IMR-90 (cell line): ENCODE data around the gene RASL10A. TPM values are rescaled to one million over a fixed set of nuclear protein-coding genes. Genes with fewer than 3 reads are reported as not detected.

Experiments used
- ATAC-seq: fragments of 200-7000 bp; cut with Tn5 transposase; 2 replicates; pipeline ENCODE4 v1.9.1; 2020; ENCODE audit warnings: low read depth, mild to moderate bottlenecking, moderate library complexity
- BruUV-seq: library from RNA; stranded (reverse); fragments of 400-500 nt; replicated peaks from 2 replicates; lab custom pipeline; 2021; lab: Mats Ljungman, UMichigan
- CTCF ChIA-PET: fragments of 300-600 bp; formaldehyde crosslinking; extraction: SDS; loops from one replicate; lab custom pipeline; 2021; ENCODE audit warnings: antibody characterized with exemption; lab: Yijun Ruan, JAX
- POLR2A ChIA-PET: fragments of 300-600 bp; sonication (Branson Sonifier 250); formaldehyde crosslinking; loops from one replicate; lab custom pipeline; 2022; ENCODE audit warnings: antibody characterized with exemption; ENCODE audit not compliant: unreplicated experiment; lab: Charles Lee
- DNase-seq: peaks from one replicate; pipeline ENCODE4 v3.0.0; 2013
- H2AFZ ChIP-seq: replicated peaks from 2 replicates; pipeline ENCODE3; 2013; ENCODE audit warnings: low read length, mild to moderate bottlenecking; ENCODE audit not compliant: poor library complexity
- H2AK5ac ChIP-seq: 2 replicates; pipeline ENCODE4 v1.6.1; 2013; ENCODE audit warnings: low read depth, low read length, inconsistent platforms
- H2AK9ac ChIP-seq: replicated peaks from 2 replicates; pipeline ENCODE3; 2013; ENCODE audit warnings: mild to moderate bottlenecking, low read depth, low read length, moderate library complexity; ENCODE audit not compliant: poor library complexity
- H2BK120ac ChIP-seq: 2 replicates; pipeline ENCODE4 v1.6.1; 2013; ENCODE audit warnings: low read depth, low read length, inconsistent platforms
- H2BK15ac ChIP-seq: 3 replicates; pipeline ENCODE4 v1.6.1; 2013; ENCODE audit warnings: low read depth, low read length, inconsistent platforms
- H2BK20ac ChIP-seq: 2 replicates; pipeline ENCODE4 v1.6.1; 2013; ENCODE audit warnings: low read depth, mild to moderate bottlenecking, inconsistent platforms, low read length, moderate library complexity
- H2BK5ac ChIP-seq: 2 replicates; pipeline ENCODE4 v1.6.1; 2013; ENCODE audit warnings: mild to moderate bottlenecking, low read depth, low read length, inconsistent platforms; ENCODE audit not compliant: poor library complexity, severe bottlenecking
- H3K14ac ChIP-seq: replicated peaks from 2 replicates; pipeline ENCODE4 v1.6.1; 2013; ENCODE audit warnings: low read depth, low read length, inconsistent platforms
- H3K18ac ChIP-seq: 2 replicates; pipeline ENCODE4 v1.6.1; 2013; ENCODE audit warnings: low read depth, low read length, control low read depth
- H3K23ac ChIP-seq: 2 replicates; pipeline ENCODE4 v1.6.1; 2013; ENCODE audit warnings: low read depth, low read length, inconsistent platforms
- H3K27ac ChIP-seq: 2 replicates; pipeline ENCODE4 v1.5.1; 2013; ENCODE audit warnings: mild to moderate bottlenecking, control low read depth, low read length; ENCODE audit not compliant: insufficient read depth
- H3K27me3 ChIP-seq: 2 replicates; pipeline ENCODE4 v1.6.1; 2013; ENCODE audit warnings: low read length; ENCODE audit not compliant: control insufficient read depth, insufficient read depth
- H3K36me3 ChIP-seq: 2 replicates; pipeline ENCODE4 v1.6.1; 2013; ENCODE audit warnings: low read length, mixed read lengths; ENCODE audit not compliant: control insufficient read depth, insufficient read depth
- H3K4ac ChIP-seq: 2 replicates; pipeline ENCODE4 v1.6.1; 2013; ENCODE audit warnings: low read depth, low read length, inconsistent platforms
- H3K4me1 ChIP-seq: 2 replicates; pipeline ENCODE4 v1.6.1; 2013; ENCODE audit warnings: low read length, mixed read lengths; ENCODE audit not compliant: control insufficient read depth, insufficient read depth
- H3K4me2 ChIP-seq: 2 replicates; pipeline ENCODE4 v1.6.1; 2013; ENCODE audit warnings: low read depth, mild to moderate bottlenecking, control low read depth, low read length, moderate library complexity
- H3K4me3 ChIP-seq: 2 replicates; pipeline ENCODE4 v1.5.1; 2013; ENCODE audit warnings: low read depth, mild to moderate bottlenecking, control low read depth, low read length, moderate library complexity; ENCODE audit not compliant: insufficient read depth
- H3K56ac ChIP-seq: 2 replicates; pipeline ENCODE4 v1.6.1; 2013; ENCODE audit warnings: low read length, inconsistent platforms; ENCODE audit not compliant: insufficient read depth; ENCODE audit errors: extremely low read depth
- H3K79me1 ChIP-seq, 2 experiments: 2 replicates each; pipeline ENCODE4 v1.6.1; 2013; ENCODE audit warnings: low read length in 2 of 2, inconsistent platforms in 1 of 2, low read depth in 1 of 2
- H3K9ac ChIP-seq: 2 replicates; pipeline ENCODE4 v1.6.1; 2013; ENCODE audit warnings: low read depth, low read length, control low read depth
- H3K9me1 ChIP-seq: 2 replicates; pipeline ENCODE4 v1.6.1; 2013; ENCODE audit warnings: low read length, inconsistent platforms; ENCODE audit not compliant: insufficient read depth
- H3K9me3 ChIP-seq: 2 replicates; pipeline ENCODE4 v1.6.1; 2013; ENCODE audit warnings: low read length; ENCODE audit not compliant: control insufficient read depth, insufficient read depth
- H4K20me1 ChIP-seq: 2 replicates; pipeline ENCODE4 v1.6.1; 2013; ENCODE audit warnings: low read length, inconsistent platforms; ENCODE audit not compliant: insufficient read depth
- H4K5ac ChIP-seq: 2 replicates; pipeline ENCODE4 v1.6.1; 2013; ENCODE audit warnings: mild to moderate bottlenecking, low read depth, low read length, control low read depth
- H4K8ac ChIP-seq, 2 experiments: 2 replicates each; pipeline ENCODE4 v1.6.1; 2013; ENCODE audit warnings: low read depth in 2 of 2, low read length in 2 of 2, control low read depth in 1 of 2, inconsistent platforms in 1 of 2
- H4K91ac ChIP-seq: 2 replicates; pipeline ENCODE4 v1.6.1; 2013; ENCODE audit warnings: low read depth, low read length, inconsistent platforms; ENCODE audit not compliant: insufficient read depth
- BHLHE40 ChIP-seq: fragments of 150-350 bp; IDR thresholded peaks from 2 replicates; pipeline ENCODE4 v1.6.1; 2016; ENCODE audit warnings: mild to moderate bottlenecking, low read depth, low read length
- CEBPB ChIP-seq: IDR thresholded peaks from 2 replicates; pipeline ENCODE4 v1.6.1; 2012; ENCODE audit warnings: low read depth, low read length, improper control_type of control experiment
- FOS ChIP-seq: fragments of 150-350 bp; IDR thresholded peaks from 2 replicates; pipeline ENCODE4 v1.6.1; 2016; ENCODE audit warnings: low read depth, low read length
- MAFK ChIP-seq: IDR thresholded peaks from 2 replicates; pipeline ENCODE4 v1.6.1; 2012; ENCODE audit warnings: low read depth, low read length, improper control_type of control experiment
- MXI1 ChIP-seq: IDR thresholded peaks from 2 replicates; pipeline ENCODE4 v1.6.1; 2012; ENCODE audit warnings: low read depth, mild to moderate bottlenecking, low read length, moderate library complexity, borderline replicate concordance
- NFE2L2 ChIP-seq: fragments of 150-350 bp; IDR thresholded peaks from 2 replicates; pipeline ENCODE4 v1.6.1; 2016; ENCODE audit warnings: low read depth, mild to moderate bottlenecking, low read length
- POLR2A ChIP-seq: IDR thresholded peaks from 2 replicates; pipeline ENCODE4 v1.6.1; 2012; ENCODE audit warnings: mild to moderate bottlenecking, low read depth, low read length
- RAD21 ChIP-seq: IDR thresholded peaks from 2 replicates; pipeline ENCODE4 v1.6.1; 2012; ENCODE audit warnings: low read length, improper control_type of control experiment
- RFX5 ChIP-seq: IDR thresholded peaks from 2 replicates; pipeline ENCODE4 v1.8.0; 2012; ENCODE audit warnings: low read depth, mild to moderate bottlenecking, low read length, moderate library complexity
- SMC3 ChIP-seq: fragments of 150-350 bp; IDR thresholded peaks from 2 replicates; pipeline ENCODE4 v1.6.1; 2016; ENCODE audit warnings: low read depth, mild to moderate bottlenecking, antibody characterized with exemption, low read length, moderate library complexity
- WGBS, 2 experiments: methylation state at CpG; one replicate each; pipeline versions ENCODE4 v1.1.5 to v1.1.7; 2013; ENCODE audit warnings: missing lambda C conversion rate in 2 of 2; ENCODE audit not compliant: insufficient read length in 1 of 2; ENCODE audit errors: extremely low coverage in 2 of 2; 5-methylcytosine and 5-hydroxymethylcytosine counted together
- dilution Hi-C: fragments of 300-500 bp; cut with HindIII; formaldehyde crosslinking; loops from one replicate; pipeline ENCODE4 v1.14.3; 2018; ENCODE audit warnings: low sequenced_read_pairs; ENCODE audit not compliant: unreplicated experiment
- in situ Hi-C: fragments of 300-500 bp; cut with MboI; formaldehyde crosslinking; loops from 3 replicates; pipeline ENCODE4 v1.14.3; 2019; ENCODE audit warnings: low sequenced_read_pairs, inconsistent platforms, mixed read lengths
- intact Hi-C: fragments of 100-400 bp; cut with micrococcal nuclease; formaldehyde crosslinking; loops from 2 replicates; pipeline ENCODE4 v1.10.0; 2022
- polyA plus RNA-seq, 3 experiments: library from polyadenylated mRNA; depleted of rRNA; stranded (reverse); fragments of >200 nt; gene quantifications; 2 replicates each; pipeline ENCODE4 v1.2.3, GENCODE V29; 2012; ENCODE audit warnings: low replicate concordance in 1 of 3
- total RNA-seq: library from RNA; depleted of rRNA; stranded (reverse); fragments of >200 nt; gene quantifications from 2 replicates; pipeline ENCODE4 v1.2.3, GENCODE V29; 2012

RASL10A gene
- total and polyA plus RNA-seq, 2 of the 4 experiments (the other 2 are of a cell fraction): 0.26 TPM; not detected in 1

DNA sequence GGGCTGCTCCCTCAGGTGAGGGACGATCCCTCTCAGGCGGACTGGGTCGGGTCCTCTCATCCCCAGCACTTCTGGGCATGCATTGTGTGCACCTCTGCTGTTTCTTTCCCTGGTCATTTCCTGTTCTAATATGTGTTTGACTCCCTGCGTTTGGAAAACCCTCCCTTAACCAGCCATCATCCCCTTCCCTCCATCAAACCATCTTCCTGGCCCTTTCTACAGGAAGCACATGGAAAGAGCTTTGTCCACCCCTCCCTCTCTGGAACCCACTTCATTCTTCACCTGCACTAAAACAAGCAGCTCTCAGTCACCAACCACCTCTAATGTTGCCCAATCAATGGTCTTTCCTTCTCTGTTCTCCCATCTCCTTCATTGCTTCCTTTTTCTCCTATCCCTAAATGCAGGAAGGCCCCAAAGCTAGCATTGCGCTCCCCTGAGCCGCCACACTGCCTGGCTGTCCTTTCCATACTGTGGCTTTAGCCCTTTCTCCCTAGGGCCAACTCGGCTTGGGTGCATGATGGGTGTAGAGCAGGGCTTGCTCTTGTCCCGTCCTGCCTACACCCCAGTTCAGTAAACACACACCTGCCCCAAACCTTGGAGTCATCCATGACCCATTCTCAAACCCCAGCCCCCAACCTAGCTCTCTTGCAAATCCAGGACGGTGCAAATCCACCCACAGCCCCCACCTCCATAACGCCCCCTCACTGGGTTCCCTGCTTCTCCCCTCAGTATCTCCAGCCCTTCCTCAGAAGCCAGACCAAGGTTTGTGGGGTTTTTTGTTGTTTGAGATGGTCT, 14.5 kb downstream of the RASL10A start:
- no peak overlapping the region for H3K4me2 ChIP-seq
- no peak overlapping the region for H2BK15ac ChIP-seq
- peaks cover 2% of the 10 kb centered on the region for H3K4me1 ChIP-seq
- H2BK5ac ChIP-seq: no peak overlapping the region
- intact Hi-C loops (no loop called here), in situ Hi-C loops (no loop called here), dilution Hi-C loops (no loop called here)
- H3K9me1 ChIP-seq: peaks cover 10% of the 10 kb centered on the region
- H2BK20ac ChIP-seq: no peak overlapping the region
- H4K91ac ChIP-seq: no peak overlapping the region
- no peaks in the 10 kb centered on the region for H3K9me3 ChIP-seq
- no peak overlapping the region for H2BK120ac ChIP-seq
- H3K18ac ChIP-seq: no peak overlapping the region
- TF ChIP-seq RAD21 (no peak), BHLHE40 (no peak), MXI1 (no peak), SMC3 (no peak), POLR2A (peak; percentile 43; the same call in 1 of the 2 replicates), RFX5 (no peak), NFE2L2 (no peak), CEBPB (peak; percentile 50), MAFK (no peak), FOS (no peak)
- ATAC-seq: no peak; the same call in 1 of the 2 replicates
- H3K36me3 ChIP-seq: peaks cover 50% of the 10 kb centered on the region
- POLR2A ChIA-PET: no interaction called here
- H2AFZ ChIP-seq: no peak overlapping the region
- no peak for DNase-seq
- no peaks in the 10 kb centered on the region for H3K27me3 ChIP-seq
- H2AK5ac ChIP-seq: no peak overlapping the region
- H2AK9ac ChIP-seq: no peak overlapping the region
- no peak overlapping the region for H3K27ac ChIP-seq
- H3K23ac ChIP-seq: no peak overlapping the region
- no peak overlapping the region for H3K56ac ChIP-seq
- no peak overlapping the region for H3K9ac ChIP-seq
- no peak overlapping the region for H4K5ac ChIP-seq
- 78% methylated on average over 4 of the region's 10 CpGs; no CpG with 5 or more reads in 1 of the 2 experiments for WGBS, 2 experiments
- peaks cover 15 to 28% of the 10 kb centered on the region in 2 experiments for H3K79me1 ChIP-seq
- H4K8ac ChIP-seq: no peak overlapping the region
- H3K4me3 ChIP-seq: no peak overlapping the region
- no peak overlapping the region for H3K4ac ChIP-seq
- no TSS peak for BruUV-seq
- peaks cover 38% of the 10 kb centered on the region for H4K20me1 ChIP-seq
- CTCF ChIA-PET: no interaction called here
- H3K14ac ChIP-seq: no peak overlapping the region
